G401 (cell line): Measurements from ENCODE around the gene TTC39C. TPM values are rescaled to one million over a fixed set of nuclear protein-coding genes. Genes with fewer than 3 reads are reported as not detected.
"Not testable (repeated sequence)": the region's sequence is repeated elsewhere in the genome, so short reads cannot be mapped to it uniquely, and the experiment has no call there.

Source experiments
- DNase-seq: peaks from one replicate; pipeline ENCODE4 v3.0.0-alpha.2; 2015; ENCODE audit warnings: low spot score
- in situ Hi-C: cut with HindIII; loops from 2 replicates; pipeline ENCODE4 v1.10.0; 2016; ENCODE audit warnings: low sequenced_read_pairs, mixed read lengths
- total RNA-seq: library from RNA; depleted of rRNA; stranded (reverse); fragments of >200 nt; shearing (Covaris generic); gene quantifications from 2 replicates; pipeline ENCODE4 v1.2.3, GENCODE V29; 2014

The TTC39C gene
- total RNA-seq, 1 experiment from 2014 or later = 3.1 TPM

- in situ Hi-C loops = no loop called here
These were observed 98.5 kb downstream of the TTC39C start for GRCh38 chr18:24112874-24113615.

GRCh38 chr18:24114924-24115549 lies 100.5 kb downstream of the TTC39C start:
- DNase-seq = no peak
- in situ Hi-C loops = no loop called here

More at GRCh38 chr18:24112874-24113615, 98.5 kb downstream of the TTC39C start:
- no peak for DNase-seq

GRCh38 chr18:24115628-24116027 lies 101.1 kb downstream of the TTC39C start:
- DNase-seq = no peak
- in situ Hi-C loops = no loop called here

- in situ Hi-C loops = no loop called here
- DNase-seq = peak; percentile 84
These were observed 104.4 kb downstream of the TTC39C start for GRCh38 chr18:24118750-24119577.

- in situ Hi-C loops = no loop called here
- DNase-seq = no peak
These were observed 106.1 kb downstream of the TTC39C start for GRCh38 chr18:24120676-24121075.

- no peak for DNase-seq
- in situ Hi-C loops = no loop called here
These were observed 107.1 kb downstream of the TTC39C start for GRCh38 chr18:24121625-24122024.

GRCh38 chr18:24126155-24126961 lies 111.8 kb downstream of the TTC39C start:
- in situ Hi-C loops = no loop called here
- DNase-seq = no peak

GRCh38 chr18:24127735-24128134 lies 113.2 kb downstream of the TTC39C start:
- in situ Hi-C loops = no loop called here
- DNase-seq = no peak

GRCh38 chr18:24128700-24129099 lies 114.1 kb downstream of the TTC39C start:
- in situ Hi-C loops = no loop called here
- DNase-seq = no peak

GRCh38 chr18:24130494-24130893 lies 115.9 kb downstream of the TTC39C start:
- DNase-seq = no peak
- in situ Hi-C loops = no loop called here

- no peak for DNase-seq
- in situ Hi-C loops = no loop called here
These were observed 122.4 kb downstream of the TTC39C start for GRCh38 chr18:24136967-24137373.

GRCh38 chr18:24138409-24138788 lies 123.8 kb downstream of the TTC39C start:
- in situ Hi-C loops = no loop called here
- DNase-seq = no peak

GRCh38 chr18:24138789-24139616 lies 124.4 kb downstream of the TTC39C start, which contains the start of gene CABYR:
Gene CABYR (plus strand): TSS chr18:24139062. CDS start chr18:24143115, 4,053 bp downstream.
- in situ Hi-C loops = no loop called here
- DNase-seq = peak; percentile 61

GRCh38 chr18:24140697-24141096 lies 126.1 kb downstream of the TTC39C start:
- no peak for DNase-seq
- in situ Hi-C loops = no loop called here

GRCh38 chr18:24142376-24142775 lies 127.8 kb downstream of the TTC39C start:
- DNase-seq = no peak
- in situ Hi-C loops = no loop called here

- in situ Hi-C loops, DNase-seq: not testable (repeated sequence)
These were observed 135.0 kb downstream of the TTC39C start for GRCh38 chr18:24149591-24149990.

- in situ Hi-C loops = no loop called here
- DNase-seq = no peak
These were observed 138.8 kb downstream of the TTC39C start for GRCh38 chr18:24153397-24153796.

- in situ Hi-C loops = no loop called here
- DNase-seq = no peak
These were observed 143.3 kb downstream of the TTC39C start for GRCh38 chr18:24157855-24158254.
